ENCODE results near the gene OR10P1.
A peak's percentile ranks its signal among the peaks of the same experiment; 100 is the strongest.
"Not testable (repeated sequence)": the region's sequence is repeated elsewhere in the genome, so short reads cannot be mapped to it uniquely, and the experiment has no call there.

Gene OR10P1

DNA sequence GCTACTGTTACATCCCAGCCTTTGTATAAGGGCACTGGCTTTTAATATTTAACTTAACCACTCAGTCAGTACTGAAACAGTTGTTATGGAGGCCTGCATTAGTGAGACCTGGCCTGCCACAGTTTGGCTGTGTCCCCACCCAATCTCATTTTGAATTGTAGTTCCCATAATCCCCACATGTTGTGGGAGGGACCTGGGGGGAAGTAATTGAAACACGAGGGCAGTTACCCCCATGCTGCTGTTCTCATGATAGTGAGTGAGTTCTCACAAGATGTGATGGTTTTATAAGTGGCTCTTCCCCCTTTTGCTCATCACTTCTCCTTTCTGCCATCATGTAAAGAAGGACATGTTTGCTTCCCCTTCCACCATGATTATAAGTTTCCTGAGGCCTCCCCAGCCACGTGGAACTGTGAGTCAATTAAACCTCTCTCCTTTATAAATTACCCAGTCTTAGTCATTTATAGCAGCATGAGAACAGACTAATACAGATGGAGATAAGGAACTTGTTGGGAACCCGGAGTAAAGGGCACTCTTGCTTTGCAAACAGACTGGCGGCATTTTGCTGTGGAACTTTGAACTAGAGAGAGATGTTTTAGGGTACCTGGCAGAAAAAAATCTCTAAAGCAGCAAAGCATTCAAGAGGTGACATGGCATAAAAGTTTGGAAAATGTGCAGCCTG, 14.1 kb downstream of the OR10P1 start:
- DNase-seq (ENCODE audit: insufficient read length, low spot score); FAIRE-seq: not testable (repeated sequence)

GRCh38 chr12:55651299-55651683, 14.6 kb downstream of the OR10P1 start:
- no peak for DNase-seq (ENCODE audit: insufficient read length, low spot score)
- FAIRE-seq = no peak

DNA sequence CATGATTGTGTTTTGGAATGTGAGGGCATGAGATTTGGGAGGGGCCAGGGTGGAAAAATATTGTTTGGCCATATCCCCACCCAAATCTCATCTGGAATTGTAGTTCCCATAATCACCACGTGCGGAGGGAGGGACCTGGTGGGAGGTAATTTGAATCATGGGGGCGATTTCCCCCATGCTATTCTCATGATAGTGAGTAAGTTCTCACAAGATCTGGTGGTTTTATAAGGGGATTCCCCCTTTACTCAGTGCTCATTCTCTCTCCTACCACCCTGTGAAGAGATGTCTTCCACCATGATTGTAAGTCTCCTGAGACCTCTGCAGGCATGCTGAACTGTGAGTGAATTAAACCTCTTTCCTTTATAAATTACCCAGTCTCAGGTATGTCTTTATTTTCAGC, 15.7 kb downstream of the OR10P1 start:
- FAIRE-seq = no peak
- no peak for DNase-seq (ENCODE audit: insufficient read length, low spot score)

DNA sequence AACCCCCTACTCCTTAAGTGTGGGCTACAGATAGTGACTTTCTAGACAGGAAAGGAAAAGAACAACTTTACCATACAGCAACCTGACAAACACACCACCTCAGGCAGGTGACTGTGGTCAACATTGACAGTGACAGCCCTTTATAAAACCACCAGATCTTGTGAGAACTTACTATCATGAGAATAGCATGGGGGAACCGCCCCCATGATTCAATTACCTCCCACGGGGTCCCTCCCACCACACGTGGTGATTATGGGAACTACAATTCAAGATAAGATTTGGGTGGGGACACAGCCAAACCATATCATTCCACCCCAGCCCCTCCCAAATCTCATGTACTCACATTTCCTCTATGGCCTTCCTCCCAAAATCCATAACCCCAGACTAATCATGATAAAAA, 16.3 kb downstream of the OR10P1 start:
- DNase-seq (ENCODE audit: insufficient read length, low spot score) = no peak
- no peak for FAIRE-seq

DNA sequence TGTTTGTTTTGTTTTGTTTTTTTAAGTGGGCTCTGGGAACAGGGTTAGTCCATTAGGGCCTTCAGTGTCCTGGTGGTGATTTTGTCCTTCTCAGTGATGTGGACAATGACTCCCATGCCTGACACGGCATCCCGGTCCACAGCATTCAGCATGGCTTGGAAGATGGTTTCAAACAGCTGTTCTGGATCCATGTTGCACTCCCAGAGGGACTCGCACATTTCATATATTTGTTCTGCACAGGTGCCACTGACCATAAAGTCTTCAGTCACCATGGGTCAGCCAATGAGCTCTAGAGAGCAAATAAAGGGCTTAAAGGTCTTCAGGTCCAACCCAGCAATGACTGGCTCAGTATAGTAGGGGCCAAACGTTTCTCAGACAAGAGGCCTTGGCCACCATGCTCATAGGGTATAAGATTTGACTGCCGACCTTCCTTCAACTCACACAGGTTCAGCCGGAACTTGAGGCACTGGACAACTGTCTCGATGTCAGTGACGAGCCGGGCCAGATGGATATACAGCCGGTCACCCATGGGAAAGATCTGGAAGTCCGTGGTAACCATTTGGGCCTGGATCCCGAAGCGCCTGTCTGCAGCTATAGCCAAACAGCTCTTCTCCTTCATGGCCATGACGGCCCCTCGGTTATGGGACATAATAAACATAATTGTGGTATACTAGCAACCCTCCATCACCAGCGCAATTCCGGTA, 18.0 kb downstream of the OR10P1 start:
- FAIRE-seq = no peak

GRCh38 chr12:55657212-55657611, 20.5 kb downstream of the OR10P1 start:
- no peak for FAIRE-seq
- no peak for DNase-seq (ENCODE audit: insufficient read length, low spot score)

More for the DNA sequence above, 18.0 kb downstream of the OR10P1 start:
- DNase-seq (ENCODE audit: insufficient read length, low spot score) = no peak

- DNase-seq (ENCODE audit: insufficient read length, low spot score) (no peak), FAIRE-seq (no peak)
Measured at GRCh38 chr12:55658212-55658611, 21.5 kb downstream of the OR10P1 start.

DNA sequence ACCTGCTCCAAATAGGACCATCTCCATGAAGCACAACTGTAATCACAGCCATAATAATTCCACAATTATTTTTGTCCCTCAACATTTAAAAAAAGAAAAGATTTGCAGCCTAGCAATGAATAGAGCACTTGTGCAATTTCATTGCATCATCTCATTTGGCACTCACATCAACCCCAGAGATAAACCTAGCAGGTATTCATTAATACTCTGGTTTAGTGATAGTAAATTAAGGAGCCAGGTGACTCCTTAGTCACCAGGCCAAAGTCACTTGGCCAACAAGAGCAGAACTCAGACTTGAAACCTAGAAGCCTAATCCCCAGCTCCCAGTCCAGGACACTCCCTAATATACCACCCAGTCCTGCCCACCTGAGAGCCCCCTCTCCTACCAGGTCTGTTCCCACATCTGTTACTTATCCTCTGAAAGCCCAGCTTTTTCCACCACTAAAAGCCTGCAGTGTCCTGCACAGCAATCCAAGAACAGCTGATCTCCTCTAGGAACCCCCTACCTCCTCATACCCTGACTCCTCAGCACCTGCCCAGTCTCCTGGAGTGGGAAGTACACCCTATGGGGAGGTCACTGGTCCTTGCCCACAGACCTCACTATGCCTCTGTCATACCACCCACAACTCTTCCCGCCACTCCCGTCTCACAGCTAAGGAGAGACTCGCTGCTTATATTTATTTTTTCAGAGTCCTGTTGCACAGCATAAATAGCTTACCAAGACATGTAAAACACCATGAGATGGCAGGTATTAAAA, 22.1 kb downstream of the OR10P1 start:
- no peak for DNase-seq (ENCODE audit: insufficient read length, low spot score)
- no peak for FAIRE-seq

GRCh38 chr12:55659486-55660385, 23.0 kb downstream of the OR10P1 start:
- DNase-seq (ENCODE audit: insufficient read length, low spot score) (no peak), FAIRE-seq (no peak)

GRCh38 chr12:55663391-55663790, 26.7 kb downstream of the OR10P1 start:
- no peak for DNase-seq (ENCODE audit: insufficient read length, low spot score)
- no peak for FAIRE-seq

DNA sequence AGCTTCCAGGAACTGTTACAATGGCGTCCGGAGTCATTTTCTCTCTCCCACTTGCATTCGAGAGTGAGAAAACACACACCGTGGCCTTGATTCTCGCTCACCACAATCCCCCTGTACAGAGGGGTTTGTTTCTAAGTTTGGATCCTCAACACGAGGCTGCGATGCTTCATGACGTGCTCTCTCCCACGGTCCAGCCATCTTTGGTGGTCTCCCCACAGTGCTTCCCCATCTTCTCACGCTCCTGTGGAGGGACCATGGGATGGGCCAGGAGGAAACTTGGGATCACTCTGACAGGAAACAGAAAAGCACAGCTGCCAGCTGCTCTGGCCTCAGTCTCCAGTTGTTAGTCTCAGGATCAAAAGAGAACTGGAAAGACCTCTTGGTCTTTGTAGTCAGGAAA, 28.1 kb downstream of the OR10P1 start:
- FAIRE-seq (no peak), DNase-seq (ENCODE audit: insufficient read length, low spot score) (no peak)

GRCh38 chr12:55666508-55666907, 29.8 kb downstream of the OR10P1 start:
- no peak for DNase-seq (ENCODE audit: insufficient read length, low spot score)

GRCh38 chr12:55670276-55670675, 33.6 kb downstream of the OR10P1 start:
- FAIRE-seq (no peak), DNase-seq (ENCODE audit: insufficient read length, low spot score) (no peak)

More at GRCh38 chr12:55666508-55666907, 29.8 kb downstream of the OR10P1 start:
- no peak for FAIRE-seq

- FAIRE-seq (no peak), DNase-seq (ENCODE audit: insufficient read length, low spot score) (no peak)
Measured at GRCh38 chr12:55671746-55672145, 35.1 kb downstream of the OR10P1 start.

DNA sequence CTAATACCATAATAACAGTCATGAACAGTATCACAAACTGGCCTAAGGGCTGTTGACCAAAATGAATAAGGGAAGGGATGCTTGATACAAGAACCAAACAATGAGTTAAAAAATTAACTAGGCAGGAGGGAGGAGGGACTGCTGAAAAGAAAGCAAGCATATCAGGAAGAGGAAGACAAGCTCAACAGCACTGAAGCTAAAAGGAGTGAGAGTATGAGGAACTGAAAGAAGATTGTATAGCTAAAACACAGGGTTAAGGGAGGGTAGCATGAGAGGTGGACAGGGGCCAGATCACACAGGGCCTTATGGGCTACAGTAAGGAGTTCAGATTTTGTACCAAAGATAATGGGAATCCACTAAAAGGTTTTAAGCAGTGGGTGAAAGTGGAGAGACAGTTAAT, 36.9 kb downstream of the OR10P1 start:
- DNase-seq (ENCODE audit: insufficient read length, low spot score) = peak; percentile 49
- FAIRE-seq = peak; percentile 91

DNA sequence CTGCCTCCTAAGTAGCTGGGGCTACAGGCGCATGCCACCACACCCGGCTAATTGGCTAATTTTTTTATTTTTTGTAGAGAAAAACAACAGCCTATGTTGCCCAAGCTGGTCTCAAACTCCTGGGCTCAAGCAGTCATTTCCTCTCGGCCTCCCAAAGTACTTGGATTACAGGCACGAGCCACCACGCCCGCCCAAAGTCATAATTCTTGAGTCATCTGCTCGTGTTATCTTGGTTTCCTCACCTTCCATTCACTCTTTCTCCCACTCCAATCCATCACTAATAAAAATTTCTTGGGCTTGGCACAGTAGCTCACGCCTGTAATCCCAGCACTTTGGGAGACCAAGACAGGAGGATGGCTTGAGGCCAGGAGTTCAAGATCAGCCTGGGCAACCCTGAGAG, 39.0 kb downstream of the OR10P1 start:
- FAIRE-seq = no peak

DNA sequence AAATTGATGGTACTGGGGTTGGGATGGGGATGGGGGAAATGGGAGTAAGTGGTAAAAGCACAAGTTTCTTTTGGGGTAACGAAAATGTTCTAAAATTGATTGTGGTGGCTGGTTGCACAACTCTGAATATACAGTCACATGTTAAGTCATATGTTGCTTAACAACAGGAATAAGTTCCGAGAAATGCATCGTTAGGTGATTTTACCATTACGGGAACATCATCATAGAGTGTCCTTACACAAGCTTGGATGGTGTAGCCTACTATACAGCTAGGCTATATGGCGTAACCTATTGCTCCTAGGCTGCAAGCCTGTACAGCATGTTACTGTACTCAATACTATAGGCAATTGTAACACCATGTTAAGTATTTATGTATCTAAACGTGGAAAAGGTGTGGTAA, 40.0 kb downstream of the OR10P1 start:
- FAIRE-seq (no peak), DNase-seq (ENCODE audit: insufficient read length, low spot score) (no peak)

More for the DNA sequence above, 39.0 kb downstream of the OR10P1 start:
- DNase-seq (ENCODE audit: insufficient read length, low spot score) = no peak

GRCh38 chr12:55679691-55680090, 43.0 kb downstream of the OR10P1 start:
- FAIRE-seq (no peak), DNase-seq (ENCODE audit: insufficient read length, low spot score) (no peak)

GRCh38 chr12:55681142-55682077, 44.7 kb downstream of the OR10P1 start:
- no peak for FAIRE-seq
- no peak for DNase-seq (ENCODE audit: insufficient read length, low spot score)
